Measurements from ENCODE around the gene ITPRID1. TPM values are rescaled to one million over a fixed set of nuclear protein-coding genes. Genes with fewer than 3 reads are reported as not detected.

ITPRID1 gene
- total RNA-seq, 1 experiment from 2014 or later: not detected

GRCh38 chr7:31518766-31519165, 4.9 kb downstream of the ITPRID1 start:
- ATAC-seq (no peak), DNase-seq (no peak)
- Histone ChIP-seq H3K9me2 (replicated peaks; ENCODE audit: low read length) (no peaks in the 10 kb centered on the region), H3K9ac (ENCODE audit: low read length) (no peak overlapping the region), H4K20me1 (ENCODE audit: low read length) (no peaks in the 10 kb centered on the region), H3K4me3 (ENCODE audit: low read length) (no peak overlapping the region), H3K4me2 (ENCODE audit: low read length) (no peak overlapping the region), H3K79me2 (ENCODE audit: low read length) (no peaks in the 10 kb centered on the region), H2AFZ (ENCODE audit: low read length) (no peak overlapping the region), H3K36me3 (ENCODE audit: low read depth, low read length) (no peaks in the 10 kb centered on the region), H3K4me1 (ENCODE audit: insufficient read depth, low read length) (no peaks in the 10 kb centered on the region), H3K27ac (ENCODE audit: low read length) (no peak overlapping the region), H3F3A (ENCODE audit: low read length, unreplicated experiment) (no peaks in the 10 kb centered on the region), H3K9me3 (ENCODE audit: low read length) (no peaks in the 10 kb centered on the region), H3K27me3 (ENCODE audit: low read length) (peaks cover 42% of the 10 kb centered on the region)
- intact Hi-C loops (cut with micrococcal nuclease): no loop called here
- BruUV-seq (replicated peaks): no TSS peak
- ChIA-PET POLR2A (ENCODE audit: unreplicated experiment) (no interaction called here), CTCF (no interaction called here)
- TF ChIP-seq EZH2phosphoT487 (IDR thresholded peaks at IDR 0.05; ENCODE audit: borderline replicate concordance, low read length) (no peak), EZH2 (IDR thresholded peaks at IDR 0.05; ENCODE audit: low read length, unreplicated experiment) (no peak)
- TF ChIP-seq, protein P1, sequence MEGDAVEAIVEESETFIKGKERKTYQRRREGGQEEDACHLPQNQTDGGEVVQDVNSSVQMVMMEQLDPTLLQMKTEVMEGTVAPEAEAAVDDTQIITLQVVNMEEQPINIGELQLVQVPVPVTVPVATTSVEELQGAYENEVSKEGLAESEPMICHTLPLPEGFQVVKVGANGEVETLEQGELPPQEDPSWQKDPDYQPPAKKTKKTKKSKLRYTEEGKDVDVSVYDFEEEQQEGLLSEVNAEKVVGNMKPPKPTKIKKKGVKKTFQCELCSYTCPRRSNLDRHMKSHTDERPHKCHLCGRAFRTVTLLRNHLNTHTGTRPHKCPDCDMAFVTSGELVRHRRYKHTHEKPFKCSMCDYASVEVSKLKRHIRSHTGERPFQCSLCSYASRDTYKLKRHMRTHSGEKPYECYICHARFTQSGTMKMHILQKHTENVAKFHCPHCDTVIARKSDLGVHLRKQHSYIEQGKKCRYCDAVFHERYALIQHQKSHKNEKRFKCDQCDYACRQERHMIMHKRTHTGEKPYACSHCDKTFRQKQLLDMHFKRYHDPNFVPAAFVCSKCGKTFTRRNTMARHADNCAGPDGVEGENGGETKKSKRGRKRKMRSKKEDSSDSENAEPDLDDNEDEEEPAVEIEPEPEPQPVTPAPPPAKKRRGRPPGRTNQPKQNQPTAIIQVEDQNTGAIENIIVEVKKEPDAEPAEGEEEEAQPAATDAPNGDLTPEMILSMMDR (conservative IDR thresholded peaks at IDR 0.05; ENCODE audit: low read depth, low read length): no peak

DNA sequence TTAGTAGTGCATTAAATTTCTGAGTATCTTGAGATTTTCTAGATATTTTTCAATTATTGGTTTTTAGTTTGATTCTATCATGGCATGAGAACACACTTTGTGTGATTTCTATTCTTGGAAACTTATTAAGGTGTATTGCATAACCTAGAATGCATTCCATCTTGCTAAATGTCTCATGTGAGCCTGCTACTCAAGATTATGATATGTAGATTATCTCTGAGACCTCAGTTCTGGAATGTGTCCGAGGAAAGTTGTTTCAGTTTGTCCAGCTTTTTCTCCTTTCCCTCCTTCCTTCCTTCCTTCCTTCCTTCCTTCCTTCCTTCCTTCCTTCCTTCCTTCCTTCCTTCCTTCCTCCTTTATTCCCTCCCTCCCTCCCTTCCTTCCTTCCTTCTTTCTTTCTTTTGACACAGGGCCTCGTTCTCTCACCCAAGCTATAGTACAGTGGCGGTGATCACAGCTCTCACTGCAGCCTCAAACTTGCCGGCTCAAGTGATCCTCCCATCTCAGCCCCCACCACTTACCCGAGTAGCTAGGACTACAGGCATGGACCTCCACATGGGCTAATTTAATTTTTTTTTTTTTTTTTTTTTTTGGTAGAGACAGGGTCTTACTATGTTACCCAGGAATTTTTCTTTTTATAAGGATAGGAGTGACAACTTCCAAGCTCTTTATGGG, 7.6 kb downstream of the ITPRID1 start:
- Histone ChIP-seq H3K27ac (ENCODE audit: low read length) (no peak overlapping the region), H4K20me1 (ENCODE audit: low read length) (no peaks in the 10 kb centered on the region), H3K9me2 (replicated peaks; ENCODE audit: low read length) (no peaks in the 10 kb centered on the region), H3K9ac (ENCODE audit: low read length) (no peak overlapping the region), H3K4me2 (ENCODE audit: low read length) (no peak overlapping the region), H3K4me1 (ENCODE audit: insufficient read depth, low read length) (no peaks in the 10 kb centered on the region; the same call in 1 of the 2 replicates), H3K27me3 (ENCODE audit: low read length) (peaks cover 37% of the 10 kb centered on the region), H3F3A (ENCODE audit: low read length, unreplicated experiment) (no peaks in the 10 kb centered on the region), H3K36me3 (ENCODE audit: low read depth, low read length) (no peaks in the 10 kb centered on the region), H3K9me3 (ENCODE audit: low read length) (no peaks in the 10 kb centered on the region), H3K79me2 (ENCODE audit: low read length) (no peaks in the 10 kb centered on the region), H2AFZ (ENCODE audit: low read length) (no peak overlapping the region), H3K4me3 (ENCODE audit: low read length) (no peak overlapping the region)
- intact Hi-C loops (cut with micrococcal nuclease): no loop called here
- POLR2A ChIA-PET (ENCODE audit: unreplicated experiment): no interaction called here
- no TSS peak for BruUV-seq (replicated peaks)
- no peak for ATAC-seq
- no peak for TF ChIP-seq EZH2 (IDR thresholded peaks at IDR 0.05; ENCODE audit: low read length, unreplicated experiment)
- TF ChIP-seq, protein P1 (conservative IDR thresholded peaks at IDR 0.05; ENCODE audit: low read depth, low read length): no peak
- TF ChIP-seq EZH2phosphoT487 (IDR thresholded peaks at IDR 0.05; ENCODE audit: borderline replicate concordance, low read length): no peak
- CTCF ChIA-PET: interaction anchor here (0.6 kb wide), 1 partner anchor 58 kb away, joined by 4 read pairs; no protein-coding TSS in a partner anchor
- DNase-seq: no peak

DNA sequence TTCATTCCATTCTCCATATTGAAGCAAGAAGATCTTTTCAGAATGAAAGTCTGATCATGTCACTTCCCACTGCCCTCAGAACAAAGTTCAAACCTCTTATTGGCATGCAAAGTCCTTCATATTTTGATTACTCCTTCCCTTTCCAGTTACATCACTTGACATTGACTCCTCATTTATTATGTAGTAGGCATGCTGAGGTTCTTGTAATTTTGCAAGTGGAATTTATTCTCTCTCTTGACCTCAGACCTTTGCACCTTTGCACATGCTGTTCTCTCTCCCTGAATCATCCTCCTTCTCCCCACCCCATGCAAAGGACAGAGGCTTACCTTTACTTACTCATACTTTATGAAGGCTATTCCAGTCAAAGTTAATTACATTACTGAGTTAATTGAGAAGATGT, 13.0 kb downstream of the ITPRID1 start:
- TF ChIP-seq EZH2phosphoT487 (IDR thresholded peaks at IDR 0.05; ENCODE audit: borderline replicate concordance, low read length) (no peak), EZH2 (IDR thresholded peaks at IDR 0.05; ENCODE audit: low read length, unreplicated experiment) (no peak)
- TF ChIP-seq, protein P1 (conservative IDR thresholded peaks at IDR 0.05; ENCODE audit: low read depth, low read length): no peak
- POLR2A ChIA-PET (ENCODE audit: unreplicated experiment): no interaction called here
- no peak overlapping the region for H3K9ac ChIP-seq (ENCODE audit: low read length)
- no peaks in the 10 kb centered on the region for H3F3A ChIP-seq (ENCODE audit: low read length, unreplicated experiment)
- no peaks in the 10 kb centered on the region for H3K79me2 ChIP-seq (ENCODE audit: low read length)
- no peaks in the 10 kb centered on the region for H3K36me3 ChIP-seq (ENCODE audit: low read depth, low read length)
- no peak for ATAC-seq
- H4K20me1 ChIP-seq (ENCODE audit: low read length): no peaks in the 10 kb centered on the region
- no peaks in the 10 kb centered on the region; the same call in 1 of the 2 replicates for H3K4me1 ChIP-seq (ENCODE audit: insufficient read depth, low read length)
- CTCF ChIA-PET: no interaction called here
- H2AFZ ChIP-seq (ENCODE audit: low read length): no peak overlapping the region
- no peak for DNase-seq
- H3K27me3 ChIP-seq (ENCODE audit: low read length): peaks cover 27% of the 10 kb centered on the region
- H3K4me3 ChIP-seq (ENCODE audit: low read length): no peak overlapping the region
- intact Hi-C loops (cut with micrococcal nuclease): no loop called here
- H3K27ac ChIP-seq (ENCODE audit: low read length): no peak overlapping the region
- H3K9me2 ChIP-seq (replicated peaks; ENCODE audit: low read length): no peaks in the 10 kb centered on the region
- no peaks in the 10 kb centered on the region for H3K9me3 ChIP-seq (ENCODE audit: low read length)
- BruUV-seq (replicated peaks): no TSS peak
- H3K4me2 ChIP-seq (ENCODE audit: low read length): no peak overlapping the region
